KG1 (cell line): Measurements from ENCODE around the gene LDLRAD4.

ENCODE experiments used
- DNase-seq: peaks from one replicate; lab custom pipeline; 2025; lab: John Stamatoyannopoulos, UW

LDLRAD4 gene

DNA sequence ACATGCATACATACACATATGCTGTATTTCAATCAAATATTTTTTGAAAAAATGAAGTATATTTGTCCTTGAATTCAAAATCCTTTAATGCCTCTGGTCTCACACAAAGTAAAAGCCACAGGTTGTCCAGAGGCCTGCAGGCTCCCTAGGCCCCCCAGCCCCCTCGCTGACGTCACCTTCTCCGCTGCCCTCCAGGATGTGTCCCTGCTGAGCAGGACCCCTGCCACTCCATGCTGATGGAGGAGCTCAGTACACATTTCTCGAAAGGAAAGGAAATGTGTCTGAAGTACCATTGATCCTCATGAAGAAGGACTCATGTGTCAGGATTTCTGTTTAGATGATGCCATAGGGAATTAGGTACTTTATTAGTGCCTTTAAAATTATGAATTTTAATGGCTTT lies 212.1 kb downstream of the LDLRAD4 start:
- no peak for DNase-seq

DNA sequence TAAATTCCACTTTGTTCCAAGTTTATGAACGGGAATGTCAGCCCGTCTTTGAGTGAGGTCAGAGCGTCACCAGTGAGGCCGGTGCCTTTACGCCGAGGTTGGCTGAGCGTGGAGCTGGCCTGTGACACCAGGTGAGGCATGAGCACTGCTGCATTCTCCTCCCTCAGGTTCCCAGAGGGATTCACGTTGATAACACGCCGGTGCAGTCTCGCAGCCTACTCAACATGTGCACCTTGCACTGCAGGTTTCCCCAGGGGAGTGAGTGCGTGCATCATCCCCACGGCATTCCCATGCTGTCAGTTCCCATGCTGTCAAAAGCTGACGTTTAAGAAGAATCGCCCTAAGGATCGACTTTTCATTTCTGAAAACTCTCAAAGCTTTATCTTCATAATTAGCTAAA lies 213.3 kb downstream of the LDLRAD4 start:
- no peak for DNase-seq

DNA sequence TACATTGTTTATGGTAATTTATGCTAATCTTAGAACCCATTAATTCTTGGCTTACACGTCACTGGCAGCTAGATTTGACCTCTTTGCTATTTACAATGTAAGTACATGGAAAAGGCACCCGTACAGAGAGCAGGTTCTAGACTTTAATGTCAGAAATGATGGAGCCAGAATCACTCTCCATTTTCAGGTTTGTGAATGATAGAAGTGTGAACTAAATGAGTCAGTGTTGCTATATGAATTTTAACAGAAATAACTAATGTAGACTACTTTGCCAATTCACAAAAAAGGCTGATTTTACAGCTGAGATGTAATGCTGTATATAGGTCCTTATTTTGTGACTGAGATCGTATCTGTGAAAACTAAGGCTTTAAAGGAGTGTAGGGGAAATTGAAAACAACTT lies 214.6 kb downstream of the LDLRAD4 start:
- no peak for DNase-seq

DNA sequence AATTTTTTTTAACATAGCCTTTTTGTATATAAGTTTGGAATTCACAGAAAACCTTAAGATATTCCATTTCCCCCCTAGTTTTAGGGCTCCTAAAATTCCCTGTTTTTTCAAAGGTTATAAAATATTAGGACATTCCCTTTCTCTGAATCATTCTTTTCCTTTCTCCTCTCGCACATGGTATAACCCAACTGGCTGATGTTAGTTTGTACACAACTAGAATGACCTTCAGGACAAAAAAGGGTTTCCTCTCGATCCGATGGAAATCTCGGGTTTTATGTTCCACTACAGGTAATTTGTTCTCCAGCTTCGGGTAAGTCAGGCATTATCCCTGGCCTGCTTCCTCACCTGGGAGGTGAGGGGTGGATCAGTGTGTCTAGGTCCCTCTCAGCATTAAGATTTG lies 215.1 kb downstream of the LDLRAD4 start:
- no peak for DNase-seq

DNA sequence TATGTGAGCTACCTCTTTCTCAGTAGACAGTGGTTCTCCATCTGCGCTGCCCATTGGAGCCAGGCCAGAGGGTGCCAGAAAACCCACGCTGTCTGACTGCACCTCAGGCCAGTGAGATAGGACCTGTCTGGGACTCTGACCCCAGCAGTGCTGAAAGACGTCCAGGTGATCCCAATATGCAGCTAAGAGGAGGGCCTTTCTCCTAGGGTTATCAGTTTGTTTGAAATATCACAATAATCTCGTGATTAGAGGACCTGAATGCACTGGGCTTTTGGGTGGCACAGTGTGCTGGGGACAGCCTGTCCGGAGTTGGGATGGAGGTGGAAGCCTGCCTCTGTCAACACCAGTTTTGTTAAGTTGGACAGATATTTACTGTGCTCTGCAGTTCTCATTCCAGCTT lies 216.3 kb downstream of the LDLRAD4 start:
- DNase-seq, result no peak

DNA sequence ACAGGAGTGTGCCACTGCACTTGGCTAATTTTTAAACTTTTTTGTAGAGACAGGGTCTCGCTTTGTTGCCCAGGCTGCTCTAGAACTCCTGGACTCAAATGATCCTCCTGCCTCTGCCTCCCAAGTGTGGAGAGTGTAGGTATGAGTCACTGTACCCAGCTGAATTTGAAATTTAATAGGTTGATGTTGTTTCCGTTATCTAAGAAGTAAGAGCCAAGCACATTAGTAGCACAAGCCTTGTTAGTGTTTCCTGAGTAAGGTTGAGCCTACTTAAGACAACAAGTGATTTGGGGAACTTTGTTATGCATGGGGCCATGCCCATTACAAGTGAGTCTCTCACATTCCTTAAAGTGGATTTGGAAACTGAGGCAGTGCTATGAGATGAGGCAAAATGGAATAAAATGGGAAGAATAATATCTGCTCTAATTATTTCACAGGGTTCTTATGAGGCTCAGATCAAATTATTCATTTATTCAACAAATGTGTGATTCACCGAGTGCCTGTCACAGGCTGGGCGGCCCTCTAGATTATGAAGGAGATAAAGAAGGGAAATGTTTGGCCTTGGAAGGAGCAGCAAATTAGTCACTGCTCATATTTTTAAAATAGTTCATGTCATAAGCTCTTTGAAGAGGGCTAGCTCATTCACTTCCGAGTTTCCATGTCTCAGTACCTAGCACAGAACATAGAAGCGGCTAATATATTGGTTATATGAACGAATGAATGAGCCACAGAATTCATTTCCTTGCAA lies 217.2 kb downstream of the LDLRAD4 start:
- DNase-seq, result no peak

DNA sequence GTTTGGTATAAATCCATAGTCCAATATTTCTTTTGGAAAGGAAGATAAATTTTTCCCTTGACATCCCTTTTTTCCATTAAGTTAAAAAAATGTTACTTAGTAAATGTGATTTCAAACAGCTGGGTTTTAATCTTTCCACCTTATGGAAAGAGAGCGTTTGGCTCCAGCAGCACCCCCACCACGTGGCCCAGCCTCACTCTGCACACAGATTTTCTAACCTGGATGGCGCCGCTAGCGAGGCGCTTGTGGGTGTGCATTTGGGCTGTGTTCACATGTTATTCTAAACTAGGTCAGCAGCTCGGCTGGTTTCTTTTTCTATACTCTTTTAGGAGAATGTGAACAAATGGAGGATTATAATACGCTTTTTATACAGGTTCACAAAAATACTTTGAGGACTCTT lies 218.0 kb downstream of the LDLRAD4 start:
- DNase-seq, result no peak

DNA sequence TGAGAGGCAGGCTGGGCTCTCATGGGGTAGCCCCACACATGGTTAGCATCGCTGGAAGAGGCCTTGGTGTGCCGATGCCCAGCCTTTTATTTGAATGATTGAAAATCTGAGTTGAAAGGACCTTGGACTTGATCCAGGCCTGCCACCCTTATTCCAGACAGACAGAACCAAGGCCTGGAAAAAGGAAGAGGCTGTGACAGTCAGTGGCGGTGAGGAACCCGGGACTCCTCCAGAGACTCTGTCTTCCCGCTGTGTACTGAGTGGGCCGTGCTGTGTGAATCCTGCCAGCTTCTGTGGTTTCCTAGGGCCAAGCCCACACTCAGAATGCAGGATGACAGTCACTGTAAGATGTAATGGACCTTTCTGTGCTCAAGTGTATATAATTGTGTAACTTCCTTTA lies 218.5 kb downstream of the LDLRAD4 start:
- no peak for DNase-seq

DNA sequence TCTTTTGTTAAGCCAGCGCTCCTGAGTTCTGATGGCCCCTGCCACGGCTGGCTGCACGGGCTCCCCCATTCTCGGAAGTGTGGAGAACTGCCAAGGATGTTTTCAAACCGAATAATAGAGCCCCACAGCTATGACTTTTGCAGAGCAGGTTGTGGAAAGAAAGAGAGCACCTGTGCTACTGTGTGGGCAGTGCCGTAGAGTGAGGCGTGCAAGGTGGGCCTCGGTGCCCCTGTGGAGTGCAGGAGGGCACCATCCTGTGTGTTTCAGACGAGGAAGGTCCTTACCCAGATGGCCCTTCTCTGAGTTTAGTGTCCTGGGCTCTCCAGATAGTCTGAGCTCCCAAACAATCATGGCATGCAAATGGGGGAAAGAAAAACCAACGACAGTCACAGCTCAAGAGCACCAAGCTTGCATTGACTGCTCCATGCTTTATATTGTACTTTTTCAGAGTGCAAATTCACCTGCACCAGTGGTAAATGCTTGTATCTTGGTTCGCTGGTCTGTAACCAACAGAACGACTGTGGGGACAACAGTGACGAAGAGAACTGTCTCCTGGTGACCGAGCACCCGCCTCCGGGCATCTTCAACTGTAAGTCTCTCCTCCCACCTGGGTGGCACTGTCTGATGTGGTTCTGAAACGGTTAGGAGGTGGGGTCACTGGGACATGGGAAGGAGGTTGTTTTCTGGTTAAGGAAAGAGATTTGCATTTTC lies 219.4 kb downstream of the LDLRAD4 start:
- no peak for DNase-seq

DNA sequence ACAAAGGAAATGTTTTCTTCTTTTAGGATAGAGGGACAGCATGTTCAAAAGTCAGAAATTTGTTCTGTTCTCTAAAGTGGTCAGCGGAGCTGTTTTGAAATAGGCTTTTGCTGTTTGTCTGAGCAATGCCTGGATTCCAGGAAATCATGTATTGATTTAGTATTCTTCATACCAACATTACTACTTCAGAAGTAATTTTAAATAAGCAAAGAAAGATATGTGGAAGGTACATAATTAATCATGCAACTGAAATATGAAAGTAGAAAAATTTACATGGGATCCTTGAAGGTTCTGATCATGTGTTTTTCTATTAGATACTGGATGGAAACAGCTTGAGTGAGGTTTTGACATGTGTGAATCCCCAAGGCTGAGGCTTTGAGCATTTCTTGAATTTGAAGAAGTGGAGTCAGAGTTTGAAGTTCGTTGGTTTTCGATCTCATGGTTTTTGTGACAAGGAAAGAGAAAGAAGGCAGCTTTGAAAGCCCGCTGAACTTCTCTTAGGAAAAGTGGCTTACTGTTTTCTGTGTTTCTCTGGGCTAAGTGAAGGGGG lies 220.0 kb downstream of the LDLRAD4 start:
- DNase-seq, result no peak

DNA sequence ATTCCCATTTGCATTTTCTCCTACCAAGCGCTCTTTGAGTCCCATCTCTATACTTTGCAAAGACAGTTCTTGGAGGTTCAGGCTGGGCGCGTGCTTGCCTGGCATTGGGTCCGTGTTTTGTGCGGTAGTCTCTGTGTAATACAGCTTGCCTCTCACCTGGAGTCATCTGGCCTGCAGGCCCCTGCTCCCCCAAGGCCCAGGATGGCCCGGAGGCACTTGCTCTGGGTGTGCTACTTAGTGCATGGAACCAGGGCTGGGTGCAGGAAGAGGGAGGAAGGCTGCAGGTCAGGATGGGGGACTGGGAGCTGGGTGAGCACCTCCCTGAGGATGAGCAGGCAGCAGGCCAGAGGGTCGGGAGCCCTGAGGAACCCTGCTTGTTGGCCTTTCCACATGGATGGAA lies 220.9 kb downstream of the LDLRAD4 start:
- DNase-seq, result no peak

DNA sequence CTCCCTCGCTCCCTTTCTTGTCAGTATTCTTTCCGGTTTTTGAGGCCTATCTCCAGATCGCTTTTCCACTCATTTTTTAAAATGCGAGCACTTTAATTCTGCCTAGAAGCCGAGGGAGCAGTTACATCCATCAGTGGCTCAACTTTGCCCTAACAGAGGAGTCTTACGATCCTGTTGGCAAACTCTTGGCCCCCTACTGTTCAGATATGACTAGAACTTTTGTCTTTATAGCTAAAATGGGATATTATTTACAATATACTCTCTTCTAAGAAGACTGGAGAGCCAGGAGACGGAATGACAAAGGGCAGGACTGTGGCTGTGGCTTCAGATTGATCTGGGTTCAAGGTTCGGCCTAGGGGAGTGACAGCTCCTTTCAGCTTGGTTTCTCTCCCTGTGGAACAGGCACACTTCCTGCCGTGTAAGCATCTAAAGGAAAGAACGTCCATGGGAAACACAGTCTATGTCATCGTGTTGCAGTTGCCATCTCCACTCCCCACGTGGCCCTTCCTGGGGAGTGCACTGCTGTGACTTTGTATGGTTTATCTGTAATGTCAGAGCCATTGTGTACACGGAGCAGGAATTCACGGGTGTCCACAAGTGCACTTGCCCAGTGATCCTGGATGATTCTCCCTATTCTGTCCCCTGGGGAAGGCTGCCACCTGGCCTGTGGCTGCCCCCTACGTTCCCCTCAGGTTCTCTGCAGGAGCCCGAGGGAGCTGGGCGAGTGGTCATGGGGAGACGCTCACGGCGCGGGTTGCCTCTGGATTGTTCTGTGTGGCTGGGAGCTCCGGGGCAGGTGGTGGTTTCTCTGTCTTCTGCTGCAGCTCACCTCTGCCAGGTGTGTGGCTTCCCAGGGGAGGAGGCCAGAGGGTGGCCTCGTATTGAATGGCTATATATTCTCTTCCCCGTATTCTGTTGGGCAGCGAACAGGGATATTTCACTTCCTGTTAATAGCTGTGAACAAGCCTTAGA lies 222.0 kb downstream of the LDLRAD4 start:
- no peak for DNase-seq

DNA sequence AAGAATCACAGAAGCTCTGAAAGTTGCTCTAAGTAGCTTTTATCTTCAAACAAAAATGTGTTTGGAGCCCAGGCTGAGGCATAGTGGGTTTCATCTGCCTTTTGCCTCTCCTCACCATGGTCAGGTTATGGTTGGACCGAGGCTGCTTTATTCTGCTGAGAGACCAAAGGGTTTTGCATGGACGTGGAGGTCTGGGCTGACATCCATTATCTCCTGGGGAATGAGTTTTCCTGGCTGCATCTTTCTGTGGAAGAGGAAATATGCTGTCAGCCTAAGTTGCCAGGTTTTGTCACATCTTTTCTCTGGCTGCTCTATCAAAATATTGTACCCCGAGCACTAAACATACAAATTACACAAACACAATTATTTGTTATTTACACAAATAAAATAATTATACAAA lies 223.2 kb downstream of the LDLRAD4 start:
- DNase-seq, result no peak

DNA sequence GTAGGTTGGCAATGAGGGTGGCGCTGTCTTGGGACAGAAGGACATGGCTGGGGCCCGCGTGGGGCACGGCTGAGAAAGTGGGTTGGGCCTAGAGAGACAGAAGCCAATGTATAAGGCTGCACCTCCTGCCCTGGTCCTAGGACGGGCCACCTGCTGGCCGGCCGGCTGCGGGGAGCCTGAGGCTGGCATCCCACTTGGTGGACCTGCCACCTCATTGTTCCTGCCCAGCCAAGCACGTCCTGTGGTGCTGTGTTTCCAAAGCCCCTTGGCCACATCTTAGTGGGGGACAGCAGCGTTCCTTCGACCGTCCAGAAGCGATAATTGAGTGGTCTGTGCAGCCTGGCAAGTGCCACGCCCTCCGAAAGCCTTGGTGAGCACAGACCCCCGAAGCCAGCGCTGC lies 223.9 kb downstream of the LDLRAD4 start:
- DNase-seq, result no peak

DNA sequence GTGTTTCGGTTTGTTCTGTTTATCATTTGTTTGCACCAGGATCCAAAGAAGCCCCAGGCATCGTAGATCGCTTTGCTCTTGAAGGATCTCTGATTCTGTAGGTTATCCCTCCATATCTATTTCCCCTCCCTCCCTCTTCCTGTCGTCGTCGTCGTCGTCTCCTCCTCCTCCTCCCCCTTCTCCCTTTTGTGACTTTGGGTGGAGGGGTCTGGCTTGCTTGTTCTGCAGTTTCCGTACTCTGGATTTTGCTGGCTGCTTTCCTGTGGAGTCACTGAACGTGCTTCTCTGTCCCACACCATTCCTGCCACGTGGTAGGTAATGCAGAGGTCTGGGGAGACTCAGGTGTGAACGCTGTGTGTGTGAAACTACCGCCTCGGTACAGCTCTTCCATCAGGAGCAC lies 225.0 kb downstream of the LDLRAD4 start:
- DNase-seq, result no peak

DNA sequence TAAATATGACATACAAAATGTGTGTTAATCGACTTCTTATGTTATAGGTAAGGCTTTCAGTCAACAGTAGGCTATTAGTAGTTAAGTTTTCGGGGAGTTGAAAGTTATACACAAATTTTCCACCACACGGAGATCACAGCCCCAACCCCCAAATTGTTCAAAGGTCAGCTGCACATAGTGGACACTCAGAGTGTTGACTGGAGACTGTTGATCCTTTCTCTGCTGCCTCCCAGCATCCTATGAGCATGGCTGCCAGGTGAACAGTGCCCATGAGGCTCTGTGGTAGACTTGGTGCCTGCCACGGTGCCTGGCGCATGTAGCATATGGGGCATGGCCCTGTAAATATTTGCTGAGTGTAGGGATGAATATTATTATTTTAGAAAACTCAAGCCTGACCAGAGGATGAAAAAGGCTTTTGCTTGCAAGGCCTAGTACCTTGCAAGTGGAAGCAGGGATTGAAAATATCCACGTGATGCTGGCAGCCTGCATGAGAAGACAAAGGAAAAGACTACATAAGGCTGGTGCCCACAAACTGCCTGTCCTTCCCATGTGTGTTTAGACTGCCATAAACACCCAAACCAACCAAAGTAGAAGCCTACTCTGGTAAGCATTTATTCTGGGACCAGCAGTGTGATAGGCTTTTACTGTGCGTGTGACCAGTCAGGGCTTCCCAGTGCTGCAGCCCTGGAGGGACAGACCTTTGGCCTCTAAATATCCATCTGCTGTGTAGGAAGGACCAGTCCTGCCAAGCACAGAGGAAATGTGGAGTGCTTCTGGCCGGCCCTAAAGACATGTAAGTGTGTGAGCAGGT lies 226.1 kb downstream of the LDLRAD4 start:
- DNase-seq, result no peak

DNA sequence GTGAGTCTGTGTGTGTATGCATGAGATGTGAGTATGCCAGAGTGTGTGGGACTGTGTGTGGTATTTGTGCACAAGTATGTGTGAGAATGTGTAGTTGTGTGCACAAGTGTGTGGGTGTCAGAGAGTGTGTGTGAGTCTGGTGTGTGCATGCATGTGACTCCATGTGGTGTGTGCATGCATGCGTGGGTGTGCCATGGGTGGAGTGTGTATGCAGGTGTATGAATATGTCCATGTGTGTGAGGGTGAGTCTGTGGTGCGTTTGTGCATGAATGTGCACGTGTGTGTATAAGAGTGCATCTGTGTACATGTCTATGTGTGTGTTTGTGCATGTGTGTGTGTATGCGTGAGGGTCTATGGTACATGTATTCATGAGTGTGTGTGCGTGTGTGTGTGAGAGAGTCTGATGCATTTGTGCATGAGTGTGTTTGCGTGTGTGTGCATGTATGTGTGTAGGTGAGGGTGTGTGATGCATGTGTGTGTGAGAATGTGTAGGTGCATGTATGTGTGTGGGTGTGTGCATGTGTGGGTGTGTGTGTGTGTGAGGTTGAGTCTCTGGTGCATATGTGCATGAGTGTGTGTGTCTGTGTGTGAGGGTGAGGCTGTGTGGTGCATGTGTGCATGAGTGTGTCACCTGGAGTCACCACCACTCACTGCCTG lies 226.8 kb downstream of the LDLRAD4 start:
- DNase-seq, result no peak

DNA sequence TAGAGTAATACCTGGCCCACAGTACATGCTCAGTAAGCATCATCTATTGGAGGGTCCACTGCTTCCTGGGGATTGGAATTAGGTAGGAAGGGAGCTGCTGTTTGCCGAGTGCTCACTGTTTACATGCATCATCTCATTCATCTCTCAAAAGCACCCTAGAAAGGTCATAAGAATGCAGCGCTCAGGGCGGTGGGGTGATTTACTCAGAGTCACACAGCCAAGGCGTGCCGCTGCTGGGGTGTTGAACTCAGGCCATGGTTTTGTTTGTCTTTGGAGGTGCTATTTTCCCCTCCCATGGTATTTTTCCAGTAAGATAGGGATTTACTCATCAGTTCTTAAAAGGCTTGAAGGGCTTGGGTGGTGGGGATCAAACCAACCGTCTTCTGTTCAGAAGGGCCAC lies 227.5 kb downstream of the LDLRAD4 start:
- DNase-seq, result no peak

DNA sequence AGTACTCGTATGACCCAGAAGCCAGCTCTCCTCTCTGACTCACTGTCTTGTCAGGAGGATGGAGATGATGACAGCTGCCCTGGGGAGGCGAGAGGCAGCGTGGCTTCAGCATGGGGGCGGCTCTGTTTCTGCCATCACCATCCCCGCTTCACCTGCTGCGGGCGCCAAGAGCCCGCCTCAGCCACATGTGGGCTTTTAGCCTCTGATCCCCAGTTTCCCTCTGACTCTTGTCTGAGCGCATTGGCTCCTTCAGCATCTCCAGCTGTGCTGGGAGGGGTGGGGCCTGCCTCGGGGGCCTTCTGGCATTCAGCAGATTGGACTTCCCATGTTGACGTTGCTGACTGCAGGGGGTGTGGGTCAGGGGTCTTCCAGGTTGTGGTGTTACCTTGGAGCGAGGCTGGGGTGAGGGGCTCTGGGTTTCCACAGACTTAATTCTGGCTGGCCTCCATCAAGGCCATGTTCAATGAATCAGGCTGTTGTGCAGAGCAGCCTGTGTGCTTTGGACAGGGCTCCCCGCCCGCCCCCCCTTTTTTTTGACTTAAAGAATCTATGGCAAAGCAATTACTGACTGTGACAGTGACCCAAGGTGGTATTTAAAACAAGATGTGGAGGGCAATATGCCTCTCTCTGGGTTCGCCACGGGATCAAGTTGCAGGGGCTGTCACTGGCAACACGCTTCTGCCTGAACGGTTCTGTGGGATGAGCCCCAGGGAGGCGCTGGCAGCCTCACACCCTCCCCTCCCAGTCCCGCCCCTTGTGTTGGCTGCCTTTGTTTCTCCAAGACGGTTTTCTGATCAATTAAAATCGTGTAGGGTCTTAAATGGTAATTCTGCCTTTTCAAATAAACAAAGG lies 228.3 kb downstream of the LDLRAD4 start:
- no peak for DNase-seq
